Measurements from ENCODE around the gene SLC25A10. TPM values are rescaled to one million over a fixed set of nuclear protein-coding genes. Genes with fewer than 3 reads are reported as not detected.

SLC25A10 gene
- total and polyA plus RNA-seq, 10 of the 15 experiments (the other 5 are each of a cell fraction or from before 2014, with no cell fraction given), result 0.11 to 72.7 (median 22.3) TPM

DNA sequence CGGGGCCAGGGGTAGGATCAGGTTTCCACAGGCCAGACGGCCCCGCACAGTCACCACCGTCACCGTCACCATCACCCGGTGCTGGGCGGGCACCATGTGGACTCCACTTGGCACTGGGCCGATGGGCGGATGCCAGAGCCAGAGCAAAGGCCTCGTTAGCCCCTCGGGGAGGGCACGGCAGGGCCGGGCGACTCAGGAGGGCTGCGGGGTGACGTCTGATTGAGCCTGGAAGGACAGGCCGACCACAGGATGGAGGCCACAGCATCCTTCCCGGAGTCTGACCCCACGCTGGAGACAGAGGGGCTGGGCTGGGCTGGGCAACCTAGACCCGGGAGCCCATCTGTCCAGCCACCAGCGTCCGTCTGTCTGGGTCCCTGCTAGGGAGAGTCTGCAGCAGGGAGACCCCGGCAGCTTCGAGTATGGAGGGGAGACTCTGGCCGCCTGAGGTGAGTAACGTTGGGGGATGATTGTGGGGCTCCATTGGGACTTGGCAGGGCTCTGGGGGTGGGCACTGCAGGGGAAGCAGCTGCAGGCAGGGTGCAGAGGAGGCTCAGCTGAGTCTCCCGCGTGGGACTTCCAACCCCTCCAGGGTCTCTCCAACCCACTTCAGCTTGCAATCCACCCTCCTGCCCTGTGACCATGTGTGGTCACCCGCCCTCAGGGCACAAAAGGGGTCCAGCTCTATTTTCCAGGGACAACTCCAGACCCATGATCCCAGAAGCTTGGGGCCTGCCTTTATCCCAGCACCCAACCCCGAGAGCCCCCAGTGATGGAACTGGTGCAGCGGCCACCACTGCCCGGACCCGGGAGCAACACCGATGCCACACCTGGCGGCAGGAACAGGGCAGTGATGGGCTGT is 22.6 kb downstream of the SLC25A10 start:
- no peaks in the 10 kb centered on the region for H3K36me3 ChIP-seq (ENCODE audit: control insufficient read depth in 2 of 2, insufficient read depth in 2 of 2, low read length in 1 of 2)
- ATAC-seq (no peak), DNase-seq (ENCODE audit: low read depth, low spot score) (no peak), FAIRE-seq (no peak)
- no TSS peak for BruUV-seq (replicated peaks)
- no peaks in the 10 kb centered on the region for H3K79me2 ChIP-seq (ENCODE audit: control insufficient read depth, insufficient read depth, low read length)
- H3K9me3 ChIP-seq (replicated peaks; ENCODE audit: control insufficient read depth, insufficient read depth, low read length), result no peaks in the 10 kb centered on the region
- peaks cover 0 to 2% of the 10 kb centered on the region in 2 experiments; a peak in 1 of 4 replicates for H3K27me3 ChIP-seq (replicated peaks in 1 of 2; ENCODE audit: control insufficient read depth in 2 of 2, insufficient read depth in 2 of 2, low read length in 1 of 2)
- H3K4me1 ChIP-seq (ENCODE audit: control insufficient read depth, insufficient read depth, low read length), result peaks cover 4% of the 10 kb centered on the region; the same call in 1 of the 2 replicates
- no peak overlapping the region for H3K27ac ChIP-seq (ENCODE audit: control insufficient read depth, insufficient read depth)
- no peaks in the 10 kb centered on the region for H4K20me1 ChIP-seq (ENCODE audit: control insufficient read depth, insufficient read depth)
- no peak overlapping the region for H3K4me3 ChIP-seq
- CTCF ChIA-PET, result interaction anchor here (0.6 to 3.1 kb wide), 9 partner anchors 10 to 287 kb away, joined by 3 to 12 read pairs (median 5); partner anchors contain the start of genes CENPX, LRRC45 and MCRIP1
- RAD21 ChIA-PET (ENCODE audit: unreplicated experiment), result interaction anchor here (1.2 kb wide), 3 partner anchors 74 to 127 kb away, joined by 3 to 6 read pairs (median 3); partner anchors contain the start of gene MCRIP1
- whole genome bisulfite sequencing (ENCODE audit: insufficient coverage, insufficient replicate concordance, low lambda C conversion rate, missing lambda C conversion rate), result 44% methylated on average over 35 of the region's 35 CpGs
- no peak overlapping the region for H3K9ac ChIP-seq (ENCODE audit: control insufficient read depth, insufficient read depth, low read length)
- no peak overlapping the region for H2AFZ ChIP-seq (ENCODE audit: control insufficient read depth, low read depth, low read length)
- POLR2A ChIA-PET, result interaction anchor here (0.5 to 1.5 kb wide), 4 partner anchors 124 to 162 kb away, joined by 4 to 7 read pairs (median 6); partner anchors contain the start of gene ANAPC11
- no peak for TF ChIP-seq NR2C2 (IDR thresholded peaks at IDR 0.05; ENCODE audit: borderline replicate concordance, control insufficient read depth, insufficient read length, low read depth)
- no peak for TF ChIP-seq JUND (IDR thresholded peaks at IDR 0.05; ENCODE audit: low read depth, low read length)
- no peak for TF ChIP-seq SUZ12 (IDR thresholded peaks at IDR 0.05; ENCODE audit: unreplicated experiment)
- TF ChIP-seq SUPT20H (IDR thresholded peaks at IDR 0.05; ENCODE audit: borderline replicate concordance, control insufficient read depth, low read depth, low read length), result no peak
- TF ChIP-seq, protein P1, sequence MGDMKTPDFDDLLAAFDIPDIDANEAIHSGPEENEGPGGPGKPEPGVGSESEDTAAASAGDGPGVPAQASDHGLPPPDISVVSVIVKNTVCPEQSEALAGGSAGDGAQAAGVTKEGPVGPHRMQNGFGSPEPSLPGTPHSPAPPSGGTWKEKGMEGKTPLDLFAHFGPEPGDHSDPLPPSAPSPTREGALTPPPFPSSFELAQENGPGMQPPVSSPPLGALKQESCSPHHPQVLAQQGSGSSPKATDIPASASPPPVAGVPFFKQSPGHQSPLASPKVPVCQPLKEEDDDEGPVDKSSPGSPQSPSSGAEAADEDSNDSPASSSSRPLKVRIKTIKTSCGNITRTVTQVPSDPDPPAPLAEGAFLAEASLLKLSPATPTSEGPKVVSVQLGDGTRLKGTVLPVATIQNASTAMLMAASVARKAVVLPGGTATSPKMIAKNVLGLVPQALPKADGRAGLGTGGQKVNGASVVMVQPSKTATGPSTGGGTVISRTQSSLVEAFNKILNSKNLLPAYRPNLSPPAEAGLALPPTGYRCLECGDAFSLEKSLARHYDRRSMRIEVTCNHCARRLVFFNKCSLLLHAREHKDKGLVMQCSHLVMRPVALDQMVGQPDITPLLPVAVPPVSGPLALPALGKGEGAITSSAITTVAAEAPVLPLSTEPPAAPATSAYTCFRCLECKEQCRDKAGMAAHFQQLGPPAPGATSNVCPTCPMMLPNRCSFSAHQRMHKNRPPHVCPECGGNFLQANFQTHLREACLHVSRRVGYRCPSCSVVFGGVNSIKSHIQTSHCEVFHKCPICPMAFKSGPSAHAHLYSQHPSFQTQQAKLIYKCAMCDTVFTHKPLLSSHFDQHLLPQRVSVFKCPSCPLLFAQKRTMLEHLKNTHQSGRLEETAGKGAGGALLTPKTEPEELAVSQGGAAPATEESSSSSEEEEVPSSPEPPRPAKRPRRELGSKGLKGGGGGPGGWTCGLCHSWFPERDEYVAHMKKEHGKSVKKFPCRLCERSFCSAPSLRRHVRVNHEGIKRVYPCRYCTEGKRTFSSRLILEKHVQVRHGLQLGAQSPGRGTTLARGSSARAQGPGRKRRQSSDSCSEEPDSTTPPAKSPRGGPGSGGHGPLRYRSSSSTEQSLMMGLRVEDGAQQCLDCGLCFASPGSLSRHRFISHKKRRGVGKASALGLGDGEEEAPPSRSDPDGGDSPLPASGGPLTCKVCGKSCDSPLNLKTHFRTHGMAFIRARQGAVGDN (IDR thresholded peaks at IDR 0.05), result no peak
- TF ChIP-seq SMAD1 (IDR thresholded peaks at IDR 0.05; ENCODE audit: low read depth, partially characterized antibody), result no peak
- TF ChIP-seq JUNB (IDR thresholded peaks at IDR 0.05), result no peak
- no peak for TF ChIP-seq ZBED1 (IDR thresholded peaks at IDR 0.05; ENCODE audit: borderline replicate concordance)
- TF ChIP-seq SRF (IDR thresholded peaks at IDR 0.05; ENCODE audit: low read depth in 2 of 2, low read length in 2 of 2), result no peak
- in situ Hi-C loops (cut with MboI) (no loop called here), intact Hi-C loops (cut with micrococcal nuclease; ENCODE audit: unreplicated experiment) (no loop called here)
- peak overlapping the region; percentile 82; the same call in 1 of the 2 replicates for H3K4me2 ChIP-seq (ENCODE audit: control insufficient read depth, insufficient read depth)
- SMC1A ChIA-PET (ENCODE audit: uncharacterized antibody, unreplicated experiment), result interaction anchor here (1.2 to 1.7 kb wide), 3 partner anchors 12 to 202 kb away, joined by 3 to 5 read pairs (median 4); no protein-coding TSS in a partner anchor

Data from GM12878 (cell line).